PC-3 (cell line): ENCODE data around the gene SMG1. TPM values are rescaled to one million over a fixed set of nuclear protein-coding genes. Genes with fewer than 3 reads are reported as not detected.

Experiments
- ATAC-seq: fragments of 200-7000 bp; cut with Tn5 transposase; 2 replicates; pipeline ENCODE4 v1.9.1; 2020; ENCODE audit warnings: mild to moderate bottlenecking, moderate library complexity
- BruUV-seq: library from RNA; stranded (reverse); fragments of 400-500 nt; replicated peaks from 2 replicates; lab custom pipeline; 2021; lab: Mats Ljungman, UMichigan
- CTCF ChIA-PET: fragments of 300-600 bp; sonication (Branson Sonifier 250); formaldehyde crosslinking; loops from one replicate; lab custom pipeline; 2022; ENCODE audit warnings: antibody characterized with exemption; lab: Charles Lee
- POLR2A ChIA-PET: fragments of 300-600 bp; sonication (Branson Sonifier 250); formaldehyde crosslinking; loops from one replicate; lab custom pipeline; 2022; ENCODE audit warnings: antibody characterized with exemption; ENCODE audit not compliant: unreplicated experiment; lab: Charles Lee
- DNase-seq: peaks from one replicate; pipeline ENCODE4 v3.0.0-alpha.2; 2015
- H2AFZ ChIP-seq: fragments of 300-600 bp; sonication (generic); 2 replicates; pipeline ENCODE4 v1.6.0; 2016; ENCODE audit warnings: antibody characterized with exemption, low read length
- H3F3A ChIP-seq: fragments of 300-600 bp; sonication (generic); one replicate; pipeline ENCODE4 v1.6.0; 2017; ENCODE audit warnings: antibody characterized with exemption, low read length, control low read depth, mild to moderate bottlenecking; ENCODE audit not compliant: unreplicated experiment
- H3K27ac ChIP-seq: fragments of 300-600 bp; sonication (generic); 2 replicates; pipeline ENCODE4 v1.5.1; 2016; ENCODE audit warnings: mild to moderate bottlenecking, low read length
- H3K27me3 ChIP-seq: fragments of 300-600 bp; sonication (generic); 2 replicates; pipeline ENCODE4 v1.6.1; 2016; ENCODE audit warnings: low read length, mixed read lengths
- H3K36me3 ChIP-seq: fragments of 300-600 bp; sonication (generic); 2 replicates; pipeline ENCODE4 v1.6.1; 2016; ENCODE audit warnings: low read depth, mixed run types, low read length, mixed read lengths
- H3K4me1 ChIP-seq: fragments of 300-600 bp; sonication (generic); 2 replicates; pipeline ENCODE4 v1.5.1; 2016; ENCODE audit warnings: low read length; ENCODE audit not compliant: insufficient read depth
- H3K4me2 ChIP-seq: fragments of 300-600 bp; sonication (generic); 2 replicates; pipeline ENCODE4 v1.6.0; 2016; ENCODE audit warnings: low read length
- H3K4me3 ChIP-seq: fragments of 300-600 bp; sonication (generic); 2 replicates; pipeline ENCODE4 v1.5.1; 2016; ENCODE audit warnings: mild to moderate bottlenecking, low read length, mixed read lengths
- H3K79me2 ChIP-seq: fragments of 300-600 bp; sonication (generic); 2 replicates; pipeline ENCODE4 v1.6.1; 2017; ENCODE audit warnings: low read length, mixed read lengths
- H3K9ac ChIP-seq: fragments of 300-600 bp; sonication (generic); 2 replicates; pipeline ENCODE4 v1.6.0; 2016; ENCODE audit warnings: mild to moderate bottlenecking, low read length
- H3K9me2 ChIP-seq: fragments of 300-600 bp; sonication (generic); replicated peaks from 2 replicates; pipeline ENCODE4 v1.6.1; 2016; ENCODE audit warnings: mixed run types, low read length, mixed read lengths
- H3K9me3 ChIP-seq: fragments of 300-600 bp; sonication (generic); 2 replicates; pipeline ENCODE4 v1.6.1; 2016; ENCODE audit warnings: low read length, mixed read lengths
- H4K20me1 ChIP-seq: fragments of 300-600 bp; sonication (generic); 2 replicates; pipeline ENCODE4 v1.6.1; 2016; ENCODE audit warnings: low read length, mixed read lengths
- EZH2 ChIP-seq: fragments of 300-600 bp; sonication (generic); IDR thresholded peaks from one replicate; pipeline ENCODE4 v1.6.1; 2017; ENCODE audit warnings: antibody characterized with exemption, mild to moderate bottlenecking, low read length; ENCODE audit not compliant: unreplicated experiment
- EZH2phosphoT487 ChIP-seq: fragments of 300-600 bp; sonication (generic); IDR thresholded peaks from 2 replicates; pipeline ENCODE4 v1.6.1; 2018; ENCODE audit warnings: mild to moderate bottlenecking, antibody characterized with exemption, low read length, borderline replicate concordance
- intact Hi-C: fragments of 100-400 bp; cut with micrococcal nuclease; formaldehyde crosslinking; loops from 2 replicates; pipeline ENCODE4 v1.9.0; 2023
- total RNA-seq: library from RNA; depleted of rRNA; stranded (reverse); fragments of >200 nt; gene quantifications from 2 replicates; pipeline ENCODE4 v1.2.3, GENCODE V29; 2014
- TF ChIP-seq, protein P1 (sequence below): fragments of 300-600 bp; sonication (generic); conservative IDR thresholded peaks from 2 replicates; pipeline ENCODE4 v1.5.1; 2017; ENCODE audit warnings: antibody characterized with exemption, low read depth, mild to moderate bottlenecking, low read length

The SMG1 gene
- total RNA-seq, 1 experiment from 2014 or later, result 37.6 TPM

DNA sequence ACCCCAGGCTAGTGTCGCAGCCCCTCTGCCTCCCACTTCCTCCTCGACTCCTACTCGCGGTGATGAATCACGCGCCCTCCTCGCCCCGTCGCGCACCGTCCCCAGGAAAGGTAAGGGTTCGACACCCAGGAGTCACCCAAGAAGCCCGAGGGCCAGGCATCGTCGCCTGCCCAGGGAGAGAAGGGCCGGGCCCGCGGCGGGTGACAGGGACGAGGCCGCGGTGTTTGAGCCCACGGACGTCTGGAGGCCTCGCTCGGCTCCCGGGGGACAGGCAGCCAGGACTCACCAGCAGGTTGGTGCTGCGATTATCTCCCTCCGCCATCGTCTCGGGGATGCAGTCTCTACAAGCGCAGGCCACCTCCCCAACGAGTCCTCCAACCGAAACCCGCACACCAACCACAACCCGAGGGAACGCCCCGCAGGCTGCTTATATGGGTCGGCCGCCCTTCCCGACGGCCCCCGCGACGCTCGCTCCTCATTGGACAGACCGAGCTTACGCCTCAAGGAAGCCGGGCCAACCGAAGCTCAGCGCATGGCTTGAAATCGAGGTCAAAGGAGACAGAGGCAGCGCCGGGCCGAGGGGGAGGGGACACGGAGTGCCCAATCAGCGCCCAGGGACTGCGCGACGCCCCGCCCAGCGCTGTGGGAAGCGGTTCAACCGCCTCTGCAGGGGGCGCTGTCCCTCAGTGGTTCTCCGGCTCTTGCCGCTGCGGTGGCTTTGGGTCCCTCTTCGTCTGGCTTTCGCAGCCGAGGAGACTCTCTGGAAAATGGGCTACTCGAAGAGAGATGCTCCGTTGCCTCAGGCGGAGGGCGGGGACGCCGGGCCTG, 124.8 kb downstream of the SMG1 start, which contains the start of gene ARL6IP1:
ARL6IP1 (minus strand) TSS at position 405 of the 828 bp plus-strand sequence; CDS start at position 322, 83 bp downstream.
- ChIA-PET POLR2A (interaction anchor here (0.6 to 2.3 kb wide), 7 partner anchors 9 to 723 kb away, joined by 3 to 11 read pairs (median 3); partner anchors contain the start of genes CCP110, RPS15A and SMG1), CTCF (interaction anchor here (0.5 to 1.4 kb wide), 3 partner anchors 11 to 290 kb away, joined by 3 to 7 read pairs (median 5); partner anchors contain the start of gene RPS15A)
- H3K4me1 ChIP-seq, result peaks cover 33% of the 10 kb centered on the region
- ATAC-seq (peak; percentile 94), DNase-seq (peak; percentile 98)
- H3K9me2 ChIP-seq, result no peaks in the 10 kb centered on the region
- peak within 1 kb of the TSS; percentile 91 for H3K27ac ChIP-seq
- peaks cover 56% of the 10 kb centered on the region for H3K79me2 ChIP-seq
- H3K9ac ChIP-seq, result peak within 1 kb of the TSS; percentile 95
- H3K36me3 ChIP-seq, result peaks cover 23% of the 10 kb centered on the region
- BruUV-seq, result TSS peak; percentile 43
- H3K4me2 ChIP-seq, result peak within 1 kb of the TSS; percentile 99
- H3F3A ChIP-seq, result no peaks in the 10 kb centered on the region
- TF ChIP-seq EZH2, result no peak
- TF ChIP-seq, protein P1, sequence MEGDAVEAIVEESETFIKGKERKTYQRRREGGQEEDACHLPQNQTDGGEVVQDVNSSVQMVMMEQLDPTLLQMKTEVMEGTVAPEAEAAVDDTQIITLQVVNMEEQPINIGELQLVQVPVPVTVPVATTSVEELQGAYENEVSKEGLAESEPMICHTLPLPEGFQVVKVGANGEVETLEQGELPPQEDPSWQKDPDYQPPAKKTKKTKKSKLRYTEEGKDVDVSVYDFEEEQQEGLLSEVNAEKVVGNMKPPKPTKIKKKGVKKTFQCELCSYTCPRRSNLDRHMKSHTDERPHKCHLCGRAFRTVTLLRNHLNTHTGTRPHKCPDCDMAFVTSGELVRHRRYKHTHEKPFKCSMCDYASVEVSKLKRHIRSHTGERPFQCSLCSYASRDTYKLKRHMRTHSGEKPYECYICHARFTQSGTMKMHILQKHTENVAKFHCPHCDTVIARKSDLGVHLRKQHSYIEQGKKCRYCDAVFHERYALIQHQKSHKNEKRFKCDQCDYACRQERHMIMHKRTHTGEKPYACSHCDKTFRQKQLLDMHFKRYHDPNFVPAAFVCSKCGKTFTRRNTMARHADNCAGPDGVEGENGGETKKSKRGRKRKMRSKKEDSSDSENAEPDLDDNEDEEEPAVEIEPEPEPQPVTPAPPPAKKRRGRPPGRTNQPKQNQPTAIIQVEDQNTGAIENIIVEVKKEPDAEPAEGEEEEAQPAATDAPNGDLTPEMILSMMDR, result peak; percentile 80
- H3K9me3 ChIP-seq, result no peaks in the 10 kb centered on the region
- peak within 1 kb of the TSS; percentile 100 for H3K4me3 ChIP-seq
- no peaks in the 10 kb centered on the region for H3K27me3 ChIP-seq
- intact Hi-C loops, result loop anchor here (5.0 to 10.0 kb wide), 2 partner anchors 163 to 266 kb away; partner anchors contain the start of gene COQ7
- H4K20me1 ChIP-seq, result peaks cover 40% of the 10 kb centered on the region
- H2AFZ ChIP-seq, result peak within 1 kb of the TSS; percentile 87

DNA sequence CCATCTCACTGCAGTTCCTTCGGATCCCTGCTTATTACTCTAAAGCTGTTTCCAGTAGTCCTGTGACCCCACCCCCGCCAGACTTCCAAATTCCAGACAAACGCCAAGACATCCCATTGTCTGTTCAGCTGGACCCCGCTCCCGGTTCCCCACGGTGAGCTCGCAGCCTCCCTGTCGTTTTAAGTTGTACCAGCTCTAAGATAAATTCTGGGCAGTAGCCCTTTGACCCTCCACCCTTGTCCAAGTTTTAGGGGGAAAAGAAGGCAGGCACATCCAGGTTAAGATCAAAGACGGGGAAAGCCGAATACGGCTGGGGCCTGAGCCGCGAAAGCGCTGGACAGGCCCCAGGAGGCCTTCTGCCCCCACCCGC, 125.4 kb downstream of the SMG1 start:
- peak overlapping the region; percentile 69 for H3K27ac ChIP-seq
- H3K9me2 ChIP-seq, result no peaks in the 10 kb centered on the region
- peaks cover 62% of the 10 kb centered on the region for H3K79me2 ChIP-seq
- intact Hi-C loops, result loop anchor here (5.0 to 10.0 kb wide), 2 partner anchors 164 to 267 kb away; partner anchors contain the start of gene COQ7
- H3K27me3 ChIP-seq, result no peaks in the 10 kb centered on the region
- ATAC-seq (no peak), DNase-seq (no peak)
- no peak overlapping the region for H2AFZ ChIP-seq
- no TSS peak for BruUV-seq
- H3K4me1 ChIP-seq, result peaks cover 32% of the 10 kb centered on the region
- no peaks in the 10 kb centered on the region for H3K9me3 ChIP-seq
- ChIA-PET CTCF (interaction anchor here (0.8 to 1.4 kb wide), 2 partner anchors 10 to 12 kb away, joined by 5 to 7 read pairs; partner anchors contain the start of gene RPS15A), POLR2A (interaction anchor here (1.0 to 2.3 kb wide), 2 partner anchors 11 to 130 kb away, joined by 4 to 11 read pairs; partner anchors contain the start of gene RPS15A)
- H3K4me3 ChIP-seq, result peak overlapping the region; percentile 100
- H3F3A ChIP-seq, result no peaks in the 10 kb centered on the region
- peaks cover 29% of the 10 kb centered on the region for H3K36me3 ChIP-seq
- peak overlapping the region; percentile 95 for H3K9ac ChIP-seq
- H4K20me1 ChIP-seq, result peaks cover 46% of the 10 kb centered on the region
- TF ChIP-seq EZH2phosphoT487, result no peak
- TF ChIP-seq, protein P1, result no peak
- no peak for TF ChIP-seq EZH2
- peak overlapping the region; percentile 99 for H3K4me2 ChIP-seq
